Caco-2 (cell line): ENCODE data around the gene GP1BA. TPM values are rescaled to one million over a fixed set of nuclear protein-coding genes. Genes with fewer than 3 reads are reported as not detected.

Source experiments
- BruUV-seq: library from RNA; stranded (reverse); fragments of 400-500 nt; replicated peaks from 2 replicates; lab custom pipeline; 2021; lab: Mats Ljungman, UMichigan
- CTCF ChIA-PET: fragments of 300-600 bp; sonication (Branson Sonifier 250); formaldehyde crosslinking; loops from one replicate; lab custom pipeline; 2022; ENCODE audit warnings: antibody characterized with exemption; lab: Charles Lee
- POLR2A ChIA-PET: fragments of 300-600 bp; sonication (Branson Sonifier 250); formaldehyde crosslinking; loops from one replicate; lab custom pipeline; 2022; ENCODE audit warnings: antibody characterized with exemption; lab: Charles Lee
- DNase-seq, 2 experiments: peaks; one replicate each; pipeline versions ENCODE4 v3.0.0 to v3.0.0-alpha.2; 2020 to 2022
- H3K27me3 ChIP-seq: replicated peaks from 2 replicates; pipeline ENCODE4 v1.6.0; 2011; ENCODE audit warnings: low read length; ENCODE audit not compliant: control insufficient read depth, insufficient read depth
- H3K36me3 ChIP-seq: 2 replicates; pipeline ENCODE4 v1.5.1; 2011; ENCODE audit warnings: low read length; ENCODE audit not compliant: control insufficient read depth, insufficient read depth
- H3K4me1 ChIP-seq: fragments of 250-450 bp; sonication (Bioruptor Pico); 2 replicates; pipeline ENCODE4 v1.5.1; 2020; ENCODE audit warnings: mild to moderate bottlenecking
- H3K4me3 ChIP-seq: 2 replicates; pipeline ENCODE4 v1.5.1; 2011; ENCODE audit warnings: low read depth, mild to moderate bottlenecking, control low read depth, low read length
- H3K9me3 ChIP-seq: fragments of 250-450 bp; sonication (Bioruptor Pico); 2 replicates; pipeline ENCODE4 v1.5.1; 2020; ENCODE audit warnings: mild to moderate bottlenecking, moderate library complexity
- H3K27ac Mint-ChIP-seq: one replicate; pipeline ENCODE4 v1.8.0; 2022; ENCODE audit warnings: mixed read lengths; ENCODE audit not compliant: unreplicated experiment
- H3K27me3 Mint-ChIP-seq: one replicate; pipeline ENCODE4 v1.8.0; 2022; ENCODE audit warnings: mixed read lengths; ENCODE audit not compliant: insufficient read depth, unreplicated experiment
- H3K36me3 Mint-ChIP-seq: one replicate; pipeline ENCODE4 v1.8.0; 2022; ENCODE audit warnings: mild to moderate bottlenecking, mixed read lengths; ENCODE audit not compliant: insufficient read depth, unreplicated experiment
- H3K4me1 Mint-ChIP-seq: one replicate; pipeline ENCODE4 v1.8.0; 2022; ENCODE audit warnings: low read depth, mixed read lengths; ENCODE audit not compliant: unreplicated experiment
- H3K4me3 Mint-ChIP-seq: one replicate; pipeline ENCODE4 v1.8.0; 2022; ENCODE audit warnings: mild to moderate bottlenecking, moderate library complexity, mixed read lengths; ENCODE audit not compliant: unreplicated experiment
- H3K9me3 Mint-ChIP-seq: one replicate; pipeline ENCODE4 v1.8.0; 2022; ENCODE audit warnings: mixed read lengths; ENCODE audit not compliant: unreplicated experiment
- intact Hi-C: fragments of 100-400 bp; cut with micrococcal nuclease; formaldehyde crosslinking; loops from one replicate; pipeline ENCODE4 v1.10.0; 2022; ENCODE audit not compliant: unreplicated experiment
- total RNA-seq: library from RNA; stranded (reverse); gene quantifications from 2 replicates; pipeline ENCODE4 v1.2.3, GENCODE V29; 2022
- TF ChIP-seq, protein P1 (sequence below), 2 experiments: fragments of 200-600 bp in 1 of 2; IDR thresholded peaks; 1 replicate in 1 of 2; 2 replicates in 1 of 2; pipeline versions ENCODE4 v1.5.1 to v1.8.0; 2011 to 2022; ENCODE audit warnings: antibody characterized with exemption in 1 of 2, control low read depth in 1 of 2, inconsistent platforms in 1 of 2, low read depth in 1 of 2, low read length in 1 of 2, mild to moderate bottlenecking in 1 of 2, moderate library complexity in 1 of 2; ENCODE audit not compliant: insufficient read depth in 1 of 2, severe bottlenecking in 1 of 2, unreplicated experiment in 1 of 2

Gene GP1BA
- total RNA-seq, 1 experiment from 2014 or later: not detected

DNA sequence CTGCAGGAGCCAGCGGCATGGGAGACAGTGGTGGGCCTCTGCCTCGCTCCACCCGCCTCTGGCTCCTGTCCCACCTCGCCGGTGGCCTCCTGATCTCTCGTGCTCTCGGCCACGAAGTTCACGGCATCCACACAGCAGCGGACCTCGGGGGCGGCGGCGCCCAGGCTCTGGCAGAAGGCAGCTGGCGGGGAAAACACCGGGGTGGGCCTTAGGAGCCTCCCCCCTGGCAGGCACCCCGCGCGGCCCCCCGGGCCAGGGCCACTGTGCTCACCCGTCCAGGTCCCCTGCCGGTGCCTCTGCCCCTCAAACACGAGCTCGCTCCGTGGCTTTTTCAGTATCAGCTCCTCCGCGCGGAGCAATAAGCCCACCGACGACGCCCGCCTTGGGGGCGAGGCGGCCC lies 33.1 kb upstream of the GP1BA start:
- Histone ChIP-seq H3K4me3 (no peak overlapping the region), H3K36me3 (no peaks in the 10 kb centered on the region), H3K9me3 (no peaks in the 10 kb centered on the region), H3K27me3 (no peaks in the 10 kb centered on the region), H3K4me1 (peaks cover 3% of the 10 kb centered on the region; the same call in 1 of the 2 replicates)
- H3K27ac Mint-ChIP-seq: no peak overlapping the region
- intact Hi-C loops: no loop called here
- POLR2A ChIA-PET: no interaction called here
- peaks cover 10% of the 10 kb centered on the region for H3K4me1 Mint-ChIP-seq
- DNase-seq: no peak
- H3K4me3 Mint-ChIP-seq: no peak overlapping the region
- no peaks in the 10 kb centered on the region for H3K27me3 Mint-ChIP-seq
- TF ChIP-seq, protein P1, sequence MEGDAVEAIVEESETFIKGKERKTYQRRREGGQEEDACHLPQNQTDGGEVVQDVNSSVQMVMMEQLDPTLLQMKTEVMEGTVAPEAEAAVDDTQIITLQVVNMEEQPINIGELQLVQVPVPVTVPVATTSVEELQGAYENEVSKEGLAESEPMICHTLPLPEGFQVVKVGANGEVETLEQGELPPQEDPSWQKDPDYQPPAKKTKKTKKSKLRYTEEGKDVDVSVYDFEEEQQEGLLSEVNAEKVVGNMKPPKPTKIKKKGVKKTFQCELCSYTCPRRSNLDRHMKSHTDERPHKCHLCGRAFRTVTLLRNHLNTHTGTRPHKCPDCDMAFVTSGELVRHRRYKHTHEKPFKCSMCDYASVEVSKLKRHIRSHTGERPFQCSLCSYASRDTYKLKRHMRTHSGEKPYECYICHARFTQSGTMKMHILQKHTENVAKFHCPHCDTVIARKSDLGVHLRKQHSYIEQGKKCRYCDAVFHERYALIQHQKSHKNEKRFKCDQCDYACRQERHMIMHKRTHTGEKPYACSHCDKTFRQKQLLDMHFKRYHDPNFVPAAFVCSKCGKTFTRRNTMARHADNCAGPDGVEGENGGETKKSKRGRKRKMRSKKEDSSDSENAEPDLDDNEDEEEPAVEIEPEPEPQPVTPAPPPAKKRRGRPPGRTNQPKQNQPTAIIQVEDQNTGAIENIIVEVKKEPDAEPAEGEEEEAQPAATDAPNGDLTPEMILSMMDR (IDR thresholded peaks at IDR 0.05; ENCODE audit: insufficient read depth in 1 of 2, low read depth in 1 of 2, low read length in 1 of 2, severe bottlenecking in 1 of 2, unreplicated experiment in 1 of 2): no peak
- H3K36me3 Mint-ChIP-seq: peaks cover 20% of the 10 kb centered on the region
- CTCF ChIA-PET: no interaction called here
- H3K9me3 Mint-ChIP-seq: no peaks in the 10 kb centered on the region
- no TSS peak for BruUV-seq

DNA sequence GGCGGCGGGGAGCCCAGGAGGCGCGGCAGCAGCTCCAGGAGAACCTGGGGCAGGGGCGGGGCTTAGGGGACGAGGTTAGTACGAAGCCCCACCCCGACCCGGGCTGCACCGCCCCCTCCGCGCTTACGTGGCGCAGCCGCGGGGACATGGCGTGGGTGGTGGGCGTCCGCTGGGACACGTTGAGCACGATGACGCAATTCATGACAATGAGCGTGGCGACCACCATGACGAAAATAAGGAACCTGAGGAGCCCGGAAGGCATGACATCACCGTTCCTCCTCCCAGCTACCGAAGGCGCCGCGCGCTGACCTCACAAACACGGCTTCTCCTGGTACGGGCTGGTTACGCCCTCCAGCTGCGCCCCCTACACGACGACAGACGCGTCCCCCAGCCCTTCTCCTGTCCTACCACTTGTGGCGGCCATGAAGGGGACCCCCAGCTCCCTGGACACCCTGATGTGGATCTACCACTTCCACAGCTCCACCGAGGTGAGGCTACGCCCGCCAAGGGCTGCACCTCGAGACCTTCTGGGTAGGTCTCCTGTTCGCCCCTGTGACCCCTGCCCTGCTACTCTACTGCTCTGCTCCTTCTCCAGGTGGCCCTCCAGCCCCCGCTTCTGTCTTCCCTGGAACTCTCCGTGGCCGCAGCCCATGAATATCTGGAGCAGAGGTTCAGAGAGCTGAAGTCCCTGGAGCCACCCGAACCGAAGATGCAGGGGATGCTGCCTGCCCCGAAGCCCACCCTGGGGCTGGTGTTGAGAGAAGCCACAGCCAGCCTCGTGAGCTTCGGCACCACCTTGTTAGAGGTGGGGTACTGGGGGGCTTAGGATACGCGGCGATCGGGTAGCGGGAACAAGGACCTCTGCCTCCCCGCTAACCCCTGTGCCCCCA lies 32.5 kb upstream of the GP1BA start, which contains the start of gene C17orf107:
Gene C17orf107, plus strand, starts transcription at position 196 of the 890 bp plus-strand sequence. Its CDS starts 227 bp downstream, at position 423.
- Mint-ChIP-seq H3K27me3 (no peaks in the 10 kb centered on the region), H3K9me3 (no peaks in the 10 kb centered on the region), H3K4me3 (no peak within 1 kb of the TSS), H3K36me3 (peaks cover 20% of the 10 kb centered on the region), H3K4me1 (peaks cover 10% of the 10 kb centered on the region), H3K27ac (no peak within 1 kb of the TSS)
- TF ChIP-seq, protein P1 (IDR thresholded peaks at IDR 0.05; ENCODE audit: insufficient read depth in 1 of 2, low read depth in 1 of 2, low read length in 1 of 2, severe bottlenecking in 1 of 2, unreplicated experiment in 1 of 2): no peak
- DNase-seq: no peak
- H3K9me3 ChIP-seq: no peaks in the 10 kb centered on the region
- H3K4me3 ChIP-seq: no peak within 1 kb of the TSS
- no peaks in the 10 kb centered on the region for H3K36me3 ChIP-seq
- intact Hi-C loops: no loop called here
- BruUV-seq: no TSS peak
- H3K4me1 ChIP-seq: peaks cover 3% of the 10 kb centered on the region; the same call in 1 of the 2 replicates
- no peaks in the 10 kb centered on the region for H3K27me3 ChIP-seq
- CTCF ChIA-PET: interaction anchor here (0.6 kb wide), 1 partner anchor 28 kb away, joined by 3 read pairs; no protein-coding TSS in a partner anchor
- POLR2A ChIA-PET: no interaction called here

DNA sequence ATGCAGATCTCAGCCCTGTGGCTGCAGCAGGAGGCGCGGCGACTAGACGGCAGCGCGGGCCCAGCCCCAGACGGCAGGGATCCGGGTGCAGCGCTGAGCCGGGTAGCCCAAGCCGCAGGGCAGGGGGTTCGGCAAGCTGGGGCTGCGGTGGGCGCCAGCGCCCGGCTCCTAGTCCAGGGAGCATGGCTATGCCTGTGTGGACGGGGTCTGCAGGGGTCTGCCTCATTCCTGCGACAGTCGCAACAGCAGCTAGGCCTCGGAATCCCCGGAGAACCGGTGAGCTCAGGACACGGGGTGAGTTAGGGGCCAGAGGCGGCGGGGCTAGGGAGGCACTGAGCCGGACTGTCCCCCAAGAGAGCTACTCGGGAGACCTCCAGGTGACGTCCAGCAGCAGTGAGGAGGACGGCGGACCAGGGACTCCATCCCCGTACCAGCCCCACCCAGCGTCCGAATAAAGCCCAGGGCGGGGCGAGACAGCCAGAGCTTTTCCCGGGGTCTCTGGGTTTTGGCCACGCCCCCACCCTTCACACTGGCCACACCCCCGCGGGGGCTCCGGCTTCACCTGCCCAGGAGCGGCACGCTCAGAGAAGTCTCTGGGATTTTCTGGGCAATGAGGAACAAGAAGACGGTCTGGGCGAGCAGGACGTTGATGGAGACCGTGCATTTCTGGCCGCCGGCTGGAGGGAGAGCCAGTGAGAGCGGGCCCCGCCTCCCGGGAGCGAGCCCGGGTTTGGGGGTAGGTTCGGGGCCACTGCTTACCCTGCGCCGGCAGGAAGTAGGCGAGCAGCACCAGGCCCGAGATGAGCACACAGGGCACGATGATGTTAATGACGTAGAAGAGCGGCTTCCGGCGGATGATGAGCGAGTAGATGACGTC lies 31.6 kb upstream of the GP1BA start:
- H3K9me3 ChIP-seq: no peaks in the 10 kb centered on the region
- peaks cover 3% of the 10 kb centered on the region; the same call in 1 of the 2 replicates for H3K4me1 ChIP-seq
- Mint-ChIP-seq H3K27me3 (no peaks in the 10 kb centered on the region), H3K4me3 (no peak overlapping the region), H3K36me3 (peaks cover 20% of the 10 kb centered on the region), H3K4me1 (peaks cover 10% of the 10 kb centered on the region), H3K9me3 (no peaks in the 10 kb centered on the region), H3K27ac (no peak overlapping the region)
- H3K36me3 ChIP-seq: no peaks in the 10 kb centered on the region
- no peaks in the 10 kb centered on the region for H3K27me3 ChIP-seq
- ChIA-PET CTCF (no interaction called here), POLR2A (no interaction called here)
- TF ChIP-seq, protein P1 (IDR thresholded peaks at IDR 0.05; ENCODE audit: insufficient read depth in 1 of 2, low read depth in 1 of 2, low read length in 1 of 2, severe bottlenecking in 1 of 2, unreplicated experiment in 1 of 2): no peak
- BruUV-seq: no TSS peak
- DNase-seq: no peak
- intact Hi-C loops: no loop called here
- no peak overlapping the region for H3K4me3 ChIP-seq
